SW 1271 (cell line): ENCODE measurements around the gene ASF1B.
A peak's percentile ranks its signal among the peaks of the same experiment; 100 is the strongest.

Experiments
- DNase-seq, 2 experiments: peaks; one replicate each; lab custom pipeline; 2025; lab: John Stamatoyannopoulos, UW

ASF1B gene

GRCh38 chr19:14135985-14136508, 342 bp downstream of the ASF1B start:
- no peak for DNase-seq

- no peak for DNase-seq
These were observed 1.0 kb downstream of the ASF1B start for GRCh38 chr19:14135355-14135754.

- no peak for DNase-seq
These were observed 8.4 kb downstream of the ASF1B start for GRCh38 chr19:14127929-14128509.

GRCh38 chr19:14127176-14127575, 9.2 kb downstream of the ASF1B start:
- DNase-seq = no peak

GRCh38 chr19:14122924-14123323, 13.5 kb downstream of the ASF1B start:
- DNase-seq = no peak

DNA sequence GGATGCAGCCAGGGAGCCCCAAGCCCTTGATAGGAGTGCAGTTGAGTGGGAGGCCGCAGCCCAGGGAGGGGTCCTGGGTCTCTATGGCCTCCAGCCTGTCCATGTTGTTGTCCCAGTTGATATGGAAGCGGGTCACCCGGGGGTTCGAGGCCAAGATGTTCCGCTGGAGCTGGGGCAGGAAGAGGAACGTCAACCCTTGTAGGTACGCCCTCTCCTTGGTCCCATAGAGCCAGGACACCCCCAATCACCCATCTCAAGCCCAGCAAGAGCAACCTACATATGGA, 15.9 kb downstream of the ASF1B start:
- DNase-seq = no peak

- DNase-seq = no peak
These were observed 16.5 kb downstream of the ASF1B start for GRCh38 chr19:14119644-14120496.

DNA sequence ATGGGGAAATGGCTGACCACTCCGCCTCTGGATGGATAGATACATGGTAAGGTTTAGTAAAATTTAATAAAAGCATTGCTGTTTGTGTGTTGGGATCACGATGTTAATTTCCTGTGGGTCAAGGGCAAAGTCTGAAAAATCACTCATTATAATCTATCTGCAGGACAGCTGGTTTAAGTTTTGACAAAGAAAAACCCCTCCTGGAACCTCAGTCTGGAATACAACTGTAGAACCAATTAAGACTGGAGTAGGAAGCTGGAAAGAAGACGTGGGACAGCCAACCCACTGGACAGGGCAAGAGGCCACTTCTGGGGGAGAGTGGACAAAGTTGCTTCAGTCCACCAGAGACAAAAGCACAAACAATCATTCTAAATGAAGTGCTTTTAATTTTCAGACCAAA, 17.2 kb downstream of the ASF1B start:
- DNase-seq = no peak

- peak in 1 of 2 experiments; percentile 41 for DNase-seq
These were observed 18.0 kb downstream of the ASF1B start for GRCh38 chr19:14118165-14119051.

GRCh38 chr19:14117668-14118164, 18.7 kb downstream of the ASF1B start, which contains the start of gene PRKACA:
Gene PRKACA (minus strand): TSS chr19:14117762. CDS start chr19:14117547, 215 bp downstream.
- peak; percentile 94 to 96 for DNase-seq

- DNase-seq = no peak
These were observed 19.3 kb downstream of the ASF1B start for GRCh38 chr19:14116918-14117578.

DNA sequence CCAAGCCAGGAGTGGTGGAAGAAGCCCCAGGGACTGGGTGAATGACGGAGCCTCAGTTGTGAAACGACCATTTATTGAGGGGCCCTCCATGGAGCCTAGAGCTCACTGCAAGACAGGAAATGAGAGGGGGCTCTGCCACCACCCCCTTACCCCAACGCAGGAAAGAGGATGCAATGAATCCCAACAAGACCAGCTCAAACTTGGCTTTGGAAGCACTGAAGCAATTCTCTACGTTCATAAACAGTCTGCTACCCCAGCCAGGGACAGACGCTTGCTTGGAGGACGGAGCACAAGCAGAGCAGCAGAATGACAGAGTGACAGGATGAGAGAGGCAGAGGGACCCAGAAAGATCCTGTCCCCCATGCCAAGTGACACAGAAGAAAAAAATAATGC, 19.9 kb downstream of the ASF1B start:
- DNase-seq = no peak

DNA sequence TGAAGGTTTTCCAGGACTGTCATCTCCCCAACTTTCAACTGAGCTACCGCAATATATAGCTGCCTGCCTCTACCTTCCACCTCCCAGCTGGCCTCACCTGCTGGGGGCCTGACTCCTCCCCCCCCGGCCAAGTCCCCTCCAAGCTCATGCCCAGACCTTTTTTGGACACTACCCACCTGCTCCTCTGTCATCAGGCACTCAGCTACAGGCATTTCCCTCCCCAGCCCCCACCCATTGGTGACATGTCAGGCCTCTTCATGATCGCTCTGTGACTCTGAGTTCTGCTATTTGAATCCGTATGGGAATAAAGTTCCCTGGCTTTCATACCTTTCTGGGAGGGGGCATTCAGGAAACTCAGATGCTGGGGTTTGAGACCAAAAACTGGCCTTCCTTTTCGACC, 20.6 kb downstream of the ASF1B start:
- DNase-seq = no peak

DNA sequence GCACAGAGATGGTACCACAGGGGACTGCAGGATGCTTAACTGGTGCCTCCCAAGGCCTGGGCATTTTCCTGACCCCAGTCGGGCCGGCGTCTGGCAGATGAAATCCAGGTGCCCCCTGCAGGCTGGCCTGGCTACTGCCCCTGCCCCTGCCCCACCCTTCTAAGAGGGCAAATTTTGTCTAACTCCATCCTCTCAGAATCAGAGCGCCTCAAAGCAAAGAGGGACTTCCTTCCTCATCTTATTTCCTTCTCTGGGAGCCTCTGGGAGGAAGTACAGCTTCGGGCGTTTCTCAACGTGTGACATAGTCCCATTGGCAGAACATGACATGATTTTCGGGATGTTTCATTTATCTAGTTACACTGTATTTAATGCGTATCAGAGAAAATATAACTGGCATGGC, 21.5 kb downstream of the ASF1B start:
- no peak for DNase-seq

GRCh38 chr19:14114439-14114838, 21.9 kb downstream of the ASF1B start:
- DNase-seq = no peak

GRCh38 chr19:14113762-14114414, 22.5 kb downstream of the ASF1B start:
- no peak for DNase-seq

- no peak for DNase-seq
These were observed 23.5 kb downstream of the ASF1B start for GRCh38 chr19:14112809-14113385.

- no peak for DNase-seq
These were observed 24.2 kb downstream of the ASF1B start for GRCh38 chr19:14112051-14112808.

DNA sequence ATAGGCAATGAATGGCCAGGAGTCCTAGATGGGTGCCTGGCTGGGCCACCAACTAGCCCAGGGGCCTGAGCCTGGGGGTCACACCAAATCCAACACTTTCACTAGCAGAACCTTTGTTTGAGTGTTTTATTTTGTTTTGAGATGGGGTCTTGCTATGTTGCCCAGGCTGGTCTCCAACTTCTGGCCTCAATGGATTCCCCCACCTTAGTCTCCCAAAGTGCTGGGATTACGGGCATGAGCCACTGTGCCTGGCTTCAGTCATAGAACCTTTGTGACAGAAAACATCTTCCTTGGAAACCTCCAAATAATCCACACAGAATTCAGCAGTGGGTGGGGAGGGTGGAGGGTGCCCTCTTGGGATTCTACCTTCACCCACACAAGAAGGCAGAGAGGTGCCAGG, 24.9 kb downstream of the ASF1B start:
- DNase-seq = no peak

GRCh38 chr19:14110650-14111049, 25.7 kb downstream of the ASF1B start:
- no peak for DNase-seq
